CD4-positive, alpha-beta T cell treated with Interleukin-1 beta for 1 hour (primary cell): ENCODE measurements around the gene SAMD4A.
A peak's percentile ranks its signal among the peaks of the same experiment; 100 is the strongest.

Experiments
- DNase-seq, 2 donors: peaks; one replicate each; pipeline ENCODE4 v3.0.0-alpha.2; 2020 to 2022

Gene SAMD4A

DNA sequence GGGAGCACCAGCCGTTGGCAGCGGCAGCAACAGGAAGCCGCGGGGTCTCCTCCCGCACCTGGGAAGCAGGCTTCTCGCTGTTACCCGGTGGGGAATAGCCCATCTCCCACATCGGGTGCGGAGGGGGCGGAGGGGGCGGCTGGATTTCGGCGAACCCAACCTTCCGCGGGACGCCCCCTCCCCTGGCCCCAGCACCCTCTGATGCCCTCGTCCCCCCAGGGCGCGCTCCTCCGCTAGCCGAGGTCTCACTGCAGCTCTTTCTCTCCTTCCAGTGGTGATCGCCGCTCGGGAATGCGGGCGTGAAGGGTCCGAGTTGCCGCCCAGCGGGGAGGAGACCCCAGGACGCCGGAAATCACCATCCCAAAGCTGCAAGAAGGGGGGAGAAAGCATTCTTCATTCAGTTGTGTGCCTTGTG is 303 bp downstream of the SAMD4A start:
- DNase-seq = no peak

DNA sequence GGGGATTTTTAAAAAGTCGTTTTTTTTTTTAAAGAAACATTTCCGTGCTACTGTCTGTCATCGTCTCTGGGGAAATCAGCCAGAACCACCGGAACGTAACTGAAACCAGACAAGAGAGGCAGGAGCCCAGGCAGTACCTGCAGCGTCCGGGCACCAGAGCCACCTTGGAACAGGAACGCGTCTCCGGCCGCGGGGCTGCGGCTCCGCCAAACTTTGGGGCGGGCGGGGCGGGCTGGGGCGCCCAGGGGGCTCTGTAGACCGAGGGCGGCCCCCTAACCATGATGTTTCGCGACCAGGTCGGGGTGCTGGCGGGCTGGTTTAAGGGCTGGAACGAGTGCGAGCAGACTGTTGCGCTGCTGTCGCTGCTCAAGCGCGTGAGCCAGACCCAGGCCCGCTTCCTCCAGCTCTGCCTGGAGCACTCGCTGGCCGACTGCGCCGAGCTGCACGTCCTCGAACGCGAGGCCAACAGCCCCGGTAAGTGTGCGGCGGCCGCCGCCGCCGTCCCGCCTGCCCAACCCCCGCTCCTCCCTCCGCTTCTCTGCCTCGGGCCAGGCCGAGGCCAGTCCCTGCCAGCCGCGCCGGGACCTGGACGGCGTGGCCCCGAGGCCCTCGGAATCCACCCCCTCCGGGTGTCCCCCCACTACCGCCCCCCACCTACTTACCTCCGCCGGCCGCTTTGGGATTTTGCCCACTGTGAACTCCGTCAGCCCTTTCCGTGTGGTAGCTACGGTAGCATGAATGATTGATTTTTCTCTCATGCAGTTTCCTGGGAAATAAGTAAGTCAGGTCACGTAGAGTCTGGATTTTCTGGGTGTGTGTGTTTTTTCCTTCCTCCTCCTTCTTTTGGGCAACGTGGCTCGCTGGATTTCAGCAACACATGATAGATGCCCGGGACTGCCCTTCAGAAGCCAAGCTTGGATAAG is 972 bp downstream of the SAMD4A start:
- DNase-seq = peak; percentile 45 to 55

DNA sequence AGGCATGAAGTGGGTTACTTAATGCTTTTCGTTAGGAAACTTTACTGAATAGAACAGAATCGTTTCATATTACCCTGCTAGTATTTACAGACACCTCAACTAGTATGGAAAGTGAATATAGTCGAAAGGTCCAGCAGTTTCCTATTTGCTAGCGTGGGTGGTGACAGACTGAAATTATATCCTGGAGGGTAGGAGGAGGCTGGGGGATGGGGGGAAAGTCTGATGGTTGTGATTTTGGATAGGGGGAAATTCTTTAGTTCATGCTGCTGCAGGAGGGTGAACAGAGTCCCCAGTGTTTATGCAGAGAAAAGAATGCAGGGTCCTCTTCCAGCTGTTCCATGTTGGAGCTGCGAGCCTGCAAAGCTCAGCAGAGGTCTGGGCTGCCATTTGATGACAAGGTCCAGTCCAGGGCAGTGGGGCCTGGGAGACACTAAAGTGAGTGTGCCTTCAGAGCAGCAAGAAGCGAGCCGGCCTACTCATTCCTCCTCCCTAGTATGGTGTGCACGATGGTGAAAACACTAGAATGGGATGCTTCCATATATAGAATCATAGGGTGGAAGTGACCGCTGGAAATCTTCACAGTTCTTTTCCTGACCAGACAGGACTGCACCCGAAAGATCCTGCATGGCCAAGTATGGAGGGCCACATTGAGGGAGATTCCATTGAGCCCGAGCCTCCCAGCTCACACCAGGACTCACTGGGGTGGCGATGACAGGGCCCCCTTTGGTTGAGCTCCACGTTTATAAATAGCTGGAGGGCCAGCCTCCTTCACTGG is 2.1 kb downstream of the SAMD4A start:
- DNase-seq = no peak

DNA sequence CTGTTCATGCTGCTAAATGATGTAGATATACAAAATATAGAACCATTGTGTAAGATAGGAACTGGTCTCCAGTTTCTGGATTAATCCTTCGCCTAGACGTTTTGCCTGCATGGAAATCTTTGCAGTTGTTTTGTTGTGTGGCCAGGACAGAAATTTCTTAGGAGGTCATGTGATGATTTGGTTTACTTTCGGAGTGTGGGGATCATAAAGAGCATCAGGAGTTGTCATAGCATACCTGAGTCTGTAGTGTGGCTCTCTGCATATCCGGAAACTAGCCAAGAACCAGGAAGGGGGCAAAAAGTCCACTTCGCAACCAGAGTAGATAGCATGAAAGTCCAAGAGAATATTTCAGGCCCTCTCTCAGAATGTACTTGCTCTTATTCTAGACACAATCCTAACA is 3.1 kb downstream of the SAMD4A start:
- no peak for DNase-seq

DNA sequence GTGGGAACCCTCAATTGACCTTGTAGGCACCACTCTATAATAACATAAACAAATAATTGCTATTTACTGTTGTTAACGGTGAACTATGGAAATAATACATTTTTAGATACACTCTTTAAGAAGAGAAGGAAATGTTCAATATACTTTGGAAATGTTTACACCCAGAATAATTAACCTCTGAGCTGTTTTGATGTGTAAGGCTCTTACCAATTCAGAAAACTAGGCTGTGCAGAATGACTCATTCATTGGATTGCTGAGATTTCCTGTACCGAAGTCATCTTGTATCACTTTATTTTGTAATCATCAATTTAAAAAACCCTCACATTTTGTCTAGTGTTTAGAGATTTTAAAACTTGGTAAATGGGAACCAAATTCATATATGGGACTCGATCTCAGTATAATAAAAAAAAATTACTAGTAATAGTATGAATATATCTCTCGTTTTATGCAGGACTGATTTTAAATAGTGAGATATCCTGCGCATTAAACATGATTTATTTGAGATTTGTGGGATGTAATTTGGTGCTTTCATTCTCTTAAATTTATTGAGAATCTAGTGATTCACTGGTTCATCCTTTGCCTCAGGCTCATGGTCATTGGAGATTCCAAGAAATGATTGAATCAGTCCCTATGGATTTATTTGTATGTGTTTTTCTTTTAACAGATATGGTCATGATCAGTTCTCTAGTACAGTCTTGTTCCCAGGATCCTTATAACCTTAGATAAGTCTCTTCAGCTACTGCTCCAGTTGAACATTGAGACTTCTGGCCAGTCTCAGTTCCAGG is 3.9 kb downstream of the SAMD4A start:
- DNase-seq = no peak

DNA sequence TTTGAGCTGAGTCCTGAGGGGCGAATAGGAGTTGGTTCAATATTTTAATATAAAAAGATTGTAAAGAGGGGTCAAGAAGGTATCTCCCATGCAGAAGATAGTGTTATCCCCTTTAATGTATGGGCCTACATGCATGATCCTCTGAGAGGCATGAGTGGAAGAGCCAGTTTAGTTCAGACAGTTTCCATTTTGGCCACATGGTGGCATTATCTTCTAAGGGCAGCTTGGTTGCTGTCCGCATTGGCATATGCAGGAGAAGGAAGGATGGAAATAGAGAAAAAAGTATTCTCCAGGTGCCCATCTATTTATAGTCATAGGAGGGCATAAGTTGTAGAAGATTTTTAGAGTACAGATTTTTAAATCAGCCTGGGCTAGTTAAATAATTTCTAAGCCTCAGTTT is 5.4 kb downstream of the SAMD4A start:
- DNase-seq = peak in 1 of 2 donors; percentile 32

DNA sequence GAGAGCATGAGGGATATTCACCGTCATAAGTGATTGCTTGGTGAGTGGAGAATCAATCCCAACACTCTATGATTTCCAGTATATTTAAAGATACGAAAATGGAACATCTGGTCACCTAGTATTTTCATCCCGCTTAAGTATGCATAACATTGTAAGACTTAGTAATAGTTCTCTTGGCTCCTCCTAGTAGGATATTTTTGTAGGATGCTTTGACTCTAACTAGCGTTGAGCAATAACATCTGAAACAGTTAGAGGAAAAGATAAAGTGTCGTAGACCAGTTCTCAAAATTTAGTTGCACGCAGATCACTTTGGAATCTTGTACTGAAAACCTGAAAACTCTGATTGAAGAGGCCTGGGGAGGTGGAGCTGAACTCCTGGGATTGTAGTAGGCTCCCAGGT is 7.6 kb downstream of the SAMD4A start:
- no peak for DNase-seq

DNA sequence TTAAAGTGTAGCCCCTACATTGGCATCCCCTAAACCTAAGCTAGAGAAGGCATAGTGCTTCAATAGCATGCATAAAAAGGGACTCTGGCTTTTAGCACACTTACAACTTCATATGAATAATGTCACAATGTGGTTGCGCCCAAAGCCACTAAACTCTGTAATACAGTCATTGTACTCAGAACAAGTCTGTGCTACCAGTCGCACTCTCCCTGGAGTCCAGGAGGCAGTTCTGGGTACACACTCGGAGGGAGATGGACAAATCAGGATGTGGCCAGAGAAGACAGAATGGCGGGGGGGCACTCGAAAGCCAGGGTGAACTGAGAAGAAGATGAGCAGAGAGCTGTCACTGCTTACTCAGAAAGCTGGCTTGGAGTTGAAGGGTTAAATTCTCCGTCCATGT is 10.6 kb downstream of the SAMD4A start:
- DNase-seq = no peak

DNA sequence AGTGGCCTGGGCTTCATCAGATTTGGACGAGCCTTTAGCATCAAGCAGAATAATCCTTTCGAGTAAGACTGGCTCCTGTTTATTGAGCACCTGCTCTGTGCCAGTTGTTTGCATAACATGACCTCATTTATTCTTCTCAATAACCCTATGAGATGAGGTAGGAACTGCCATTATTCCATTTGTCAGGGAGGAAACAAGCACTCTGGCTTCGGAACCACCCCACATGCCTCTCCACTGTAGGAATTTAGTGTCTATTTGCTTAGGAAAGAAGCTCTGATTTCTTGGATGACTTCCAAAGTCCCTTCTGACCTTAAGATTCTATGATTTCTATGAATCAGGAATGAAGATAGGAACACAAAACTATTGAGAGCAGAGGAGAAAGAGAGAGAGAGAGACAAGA is 11.0 kb downstream of the SAMD4A start:
- no peak for DNase-seq

DNA sequence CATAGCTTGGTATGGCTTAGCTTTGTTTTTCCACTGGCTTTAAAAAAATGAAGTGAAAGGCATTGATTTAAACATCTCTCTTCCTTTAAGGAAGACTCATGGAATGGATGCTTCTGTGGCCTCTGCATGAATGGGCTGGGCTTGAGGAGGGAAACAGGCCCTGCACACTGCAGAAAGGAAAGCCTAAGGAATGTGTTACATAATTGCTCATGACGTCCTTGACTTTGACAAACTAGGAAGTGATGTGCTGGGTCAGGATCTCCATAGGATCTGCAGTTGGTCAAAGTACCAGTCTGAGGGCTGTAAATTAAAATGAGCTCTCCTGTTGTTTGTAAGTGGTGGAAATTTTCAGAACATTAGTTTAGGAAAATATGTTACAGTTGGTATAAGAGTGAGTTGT is 12.7 kb downstream of the SAMD4A start:
- DNase-seq = no peak

DNA sequence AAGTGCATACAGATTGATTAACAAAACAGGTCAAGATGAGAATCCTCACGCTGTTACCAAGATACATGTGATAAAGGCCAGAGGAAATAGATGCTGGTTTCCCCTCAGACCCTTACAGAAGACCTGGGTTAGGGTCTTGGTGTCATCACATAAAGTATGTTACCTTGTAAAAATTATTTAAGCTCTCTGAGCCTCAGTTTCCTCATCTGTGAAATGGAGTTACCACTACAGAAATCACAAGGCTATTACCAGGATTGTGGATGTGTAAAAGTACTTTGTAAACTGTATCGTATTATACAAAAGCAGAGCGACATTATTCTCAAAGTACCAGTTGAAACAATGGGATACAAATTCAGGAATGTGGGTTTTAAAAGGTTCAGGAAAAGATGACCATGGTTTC is 14.0 kb downstream of the SAMD4A start:
- no peak for DNase-seq

DNA sequence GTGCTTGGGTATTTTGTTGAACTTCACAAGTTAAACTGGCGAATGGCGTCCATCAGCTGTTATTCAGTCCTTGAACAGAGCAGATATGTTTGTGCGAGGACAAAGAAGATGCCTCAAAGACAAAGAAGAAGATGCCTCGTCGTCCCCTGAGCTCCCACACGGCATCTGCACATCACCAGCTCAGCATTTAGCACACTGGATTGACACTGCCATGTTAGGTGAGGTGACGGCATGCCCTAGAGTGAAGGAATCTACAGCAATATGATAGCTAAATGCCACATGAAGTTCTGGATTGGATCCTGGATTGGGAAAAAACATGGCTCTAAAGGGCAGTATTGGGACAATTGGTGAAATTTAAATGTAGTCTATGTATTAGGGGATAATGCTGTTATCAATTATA is 15.4 kb downstream of the SAMD4A start:
- no peak for DNase-seq

DNA sequence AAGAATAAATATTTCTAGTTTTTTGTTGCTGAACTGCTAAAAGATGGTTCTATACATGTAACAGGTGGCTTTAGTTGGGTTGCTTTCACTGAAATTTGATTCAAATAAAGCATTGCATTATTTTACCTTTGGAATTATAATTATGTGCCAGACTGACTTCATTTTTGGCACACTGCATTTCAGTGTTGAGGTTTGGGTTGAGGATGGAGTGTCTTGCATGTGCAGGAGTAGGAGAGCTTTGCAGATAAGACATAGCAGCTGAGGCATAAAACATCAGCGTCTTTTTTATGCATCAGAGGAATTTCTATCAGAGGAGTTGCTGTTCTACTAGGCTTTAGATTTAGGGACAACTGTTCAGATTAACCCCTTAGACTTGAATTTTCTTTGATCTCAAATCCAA is 17.2 kb downstream of the SAMD4A start:
- DNase-seq = no peak

DNA sequence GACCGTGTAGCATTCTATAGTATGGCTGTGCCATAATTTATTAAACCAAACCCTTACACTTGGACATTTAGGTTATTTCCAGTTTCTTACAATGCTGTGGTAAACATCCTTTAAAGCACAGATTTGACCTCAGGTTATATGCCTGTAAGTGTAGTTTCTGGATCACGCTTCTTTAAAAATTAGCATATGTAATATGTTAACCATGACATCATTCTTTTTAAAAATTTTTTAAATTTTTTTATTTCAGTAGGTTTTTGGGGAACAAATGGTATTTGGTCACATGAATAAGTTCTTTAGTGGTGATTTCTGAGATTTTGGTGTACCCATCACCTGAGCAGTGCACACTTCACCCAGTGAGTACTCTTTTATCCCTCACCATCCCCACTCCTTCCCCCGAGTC is 18.3 kb downstream of the SAMD4A start:
- DNase-seq = no peak

DNA sequence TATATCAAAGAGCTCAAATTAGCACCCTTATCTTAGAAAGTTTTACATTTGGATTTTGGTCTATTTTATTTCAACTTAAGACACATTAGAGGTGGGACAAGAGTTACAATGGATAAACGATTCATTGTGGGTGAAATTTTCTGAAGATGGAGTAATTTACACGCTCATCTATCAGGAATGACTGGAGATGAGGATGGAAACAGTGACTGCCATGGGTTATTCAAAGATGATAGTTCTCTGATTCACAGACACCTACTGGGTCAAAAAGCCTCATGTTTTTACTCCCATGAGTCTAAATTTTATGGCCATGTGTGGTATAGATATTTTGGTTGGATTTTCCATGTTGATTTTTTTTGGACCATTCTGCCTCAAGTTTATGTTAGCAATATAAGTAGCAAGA is 22.1 kb downstream of the SAMD4A start:
- DNase-seq = no peak

DNA sequence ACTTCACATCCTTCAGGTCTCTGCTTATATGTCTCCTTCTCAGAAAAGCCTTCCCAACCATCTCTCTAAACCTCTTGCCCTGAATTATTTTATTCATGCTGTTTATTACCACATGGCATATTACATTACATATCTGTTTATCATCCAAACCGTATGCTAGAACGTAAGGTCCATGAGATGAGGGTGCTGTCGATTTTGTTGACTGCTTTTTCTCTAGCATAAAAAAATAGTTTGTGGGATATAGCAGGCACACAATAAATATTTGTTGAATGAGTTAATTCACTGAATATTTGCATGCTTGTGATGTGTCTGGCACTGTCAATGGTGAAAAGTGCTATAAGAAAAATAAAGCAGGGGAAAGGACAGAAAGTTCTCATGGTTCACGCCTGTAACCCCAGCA is 22.9 kb downstream of the SAMD4A start:
- DNase-seq = no peak

DNA sequence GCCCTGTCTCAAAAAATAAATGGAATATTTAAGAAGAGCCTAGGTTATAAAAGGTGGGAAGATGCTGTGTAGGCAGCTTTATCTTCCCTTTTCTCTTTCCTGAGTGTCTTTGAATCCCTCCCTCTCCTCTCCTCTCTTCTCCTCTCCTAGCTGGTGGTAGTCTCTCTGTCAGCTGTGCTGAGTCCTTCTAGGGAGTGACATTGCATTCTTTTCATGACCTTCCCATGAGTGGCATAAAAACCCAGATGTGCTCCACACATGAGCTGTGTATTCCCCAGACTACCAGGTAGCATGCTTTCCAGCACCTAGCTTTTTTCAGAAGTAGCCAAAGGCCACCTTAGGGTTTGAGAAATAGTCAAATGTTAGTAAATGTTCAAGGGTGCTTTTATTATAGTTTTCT is 23.6 kb downstream of the SAMD4A start:
- no peak for DNase-seq

DNA sequence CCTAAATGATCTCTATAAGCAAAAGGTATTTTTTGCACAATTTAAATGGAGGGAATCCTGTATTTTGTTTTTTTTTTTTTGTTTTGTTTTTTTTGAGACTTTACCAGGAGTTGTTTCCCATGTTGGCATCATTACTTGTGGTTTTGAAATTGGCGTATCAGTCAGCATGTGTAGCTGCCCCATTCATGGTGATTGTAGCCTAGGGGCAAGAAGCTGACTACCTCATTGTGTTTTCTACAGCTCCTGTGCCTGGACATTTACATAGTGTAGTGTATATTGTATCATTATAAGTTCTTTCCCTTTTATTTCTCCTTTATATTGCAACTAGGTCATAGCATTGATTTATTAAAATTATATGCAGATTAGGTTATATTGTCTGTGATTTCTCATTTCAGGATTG is 24.5 kb downstream of the SAMD4A start:
- DNase-seq = no peak

DNA sequence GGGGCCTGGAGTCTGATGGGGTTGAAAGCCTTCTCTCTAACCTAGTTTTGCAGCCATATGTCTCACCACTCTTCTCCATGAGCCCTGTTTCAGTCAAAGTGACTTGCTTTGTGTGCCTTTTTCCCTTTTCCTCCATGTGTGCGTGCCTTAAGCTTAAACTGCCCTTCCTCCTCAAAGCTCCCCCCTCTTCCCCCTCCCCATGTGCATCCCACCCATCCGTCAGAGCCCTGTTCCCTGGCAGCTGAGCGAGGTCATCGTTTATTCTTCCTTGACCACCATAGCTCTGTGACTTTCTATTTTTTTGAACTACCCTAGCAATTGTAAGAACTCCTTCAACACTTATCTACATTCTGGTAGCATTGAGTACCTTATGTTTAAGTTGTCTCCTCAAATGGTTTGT is 24.9 kb downstream of the SAMD4A start:
- DNase-seq = no peak

DNA sequence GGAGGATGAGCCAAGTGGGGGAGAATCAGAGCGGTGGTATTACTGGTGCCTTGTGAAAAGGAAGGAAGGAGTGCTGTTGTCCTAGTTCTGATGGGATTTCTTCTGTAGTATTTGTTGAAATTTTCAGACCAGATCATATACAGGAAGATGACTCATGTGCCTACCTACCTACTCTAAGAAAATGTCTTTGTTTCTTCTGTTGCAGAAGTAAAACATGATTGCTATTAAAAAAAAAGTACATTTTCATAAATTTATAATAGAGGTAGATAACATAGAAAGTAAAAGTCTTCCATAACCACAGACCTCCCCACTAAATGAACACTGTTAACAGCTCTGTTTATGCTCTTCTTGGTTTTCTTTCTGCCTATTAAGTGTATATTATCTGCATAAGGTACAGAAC is 26.9 kb downstream of the SAMD4A start:
- DNase-seq = no peak

DNA sequence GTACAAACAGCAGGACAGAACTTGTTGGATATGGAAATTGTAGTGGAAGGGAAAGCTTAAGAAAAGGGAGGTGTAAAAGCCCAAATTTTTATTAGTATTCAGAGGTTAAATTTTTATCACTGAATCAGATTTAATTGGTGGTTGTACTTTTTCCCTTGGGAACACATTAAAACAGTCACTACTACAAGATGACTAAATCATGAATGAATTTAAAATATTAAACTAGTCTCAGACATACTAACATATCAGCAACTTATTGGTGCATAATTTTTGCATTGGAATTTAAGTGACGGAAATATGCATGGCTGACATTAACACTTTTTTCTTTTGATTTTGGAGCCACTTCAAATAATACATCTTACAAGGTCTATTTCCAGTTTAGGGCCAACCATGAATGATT is 27.6 kb downstream of the SAMD4A start:
- no peak for DNase-seq

DNA sequence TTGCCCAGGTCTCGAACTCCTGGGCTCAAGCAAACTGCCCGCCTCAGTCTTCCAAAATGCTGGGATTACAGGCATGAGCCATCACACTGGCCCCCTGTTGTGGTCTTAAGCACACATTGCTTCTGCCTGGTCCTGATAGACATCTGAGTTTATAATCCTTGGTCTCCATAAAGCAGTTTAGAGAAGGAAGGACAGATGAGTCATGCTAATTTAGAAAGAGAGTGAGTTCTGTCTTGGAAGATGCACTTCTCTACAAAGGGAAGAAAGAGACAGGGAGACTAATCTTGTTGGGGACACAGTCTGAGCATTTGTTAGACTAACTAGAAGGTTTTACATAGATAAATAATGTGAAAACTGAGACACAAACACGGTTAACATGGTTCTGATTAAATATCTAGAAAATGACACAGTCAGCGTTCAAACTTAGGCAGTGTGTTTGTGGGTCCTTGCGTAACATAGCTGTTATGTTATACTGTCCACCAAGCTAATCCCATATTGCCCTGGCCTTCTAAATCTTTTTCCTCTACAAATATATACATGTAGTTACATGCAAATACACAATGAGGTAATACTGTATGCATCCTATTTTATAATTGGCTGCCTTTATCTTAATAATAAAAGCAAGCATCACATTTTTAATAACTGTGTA is 31.0 kb downstream of the SAMD4A start:
- DNase-seq = no peak
